Measurements from ENCODE around the gene CYP2B6. TPM values are rescaled to one million over a fixed set of nuclear protein-coding genes. Genes with fewer than 3 reads are reported as not detected.

The CYP2B6 gene
- total RNA-seq = under 1 TPM in 1 of 9 donors, not detected in 8; 0.14 TPM
- not detected for polyA plus RNA-seq
- long read RNA-seq, donor 1 = 0 reads
- long read RNA-seq, donor 2 = 0 reads
- long read RNA-seq, donor 3 = 0 reads

- intact Hi-C loops (cut with DNase I) = no loop called here
- H3K4me3 ChIP-seq = no peak within 1 kb of the TSS
- TF ChIP-seq CTCF (IDR thresholded peaks at IDR 0.05) = no peak
- TF ChIP-seq POLR2A (IDR thresholded peaks at IDR 0.05) = no peak
- DNase-seq = no peak
- no peaks in the 10 kb centered on the region for H3K4me1 ChIP-seq
- 74 to 77% (median 75%) methylated on average over 2 of the region's 2 CpGs for WGBS, 4 donors
- no peaks in the 10 kb centered on the region for H3K36me3 ChIP-seq
- no peaks in the 10 kb centered on the region for H3K27me3 ChIP-seq
- H3K27ac ChIP-seq = no peak within 1 kb of the TSS
- ATAC-seq = no peak
- peaks cover 0 to 6% (median 0%) of the 10 kb centered on the region in 12 donors for H3K9me3 ChIP-seq
Measured at GRCh38 chr19:40990972-40991381, at the start of gene CYP2B6. CYP2B6 (plus strand) TSS chr19:40991282; CDS start chr19:40991306, 24 bp downstream.

- Histone ChIP-seq H3K27me3 (peaks cover 0 to 9% (median 0%) of the 10 kb centered on the region in 9 donors), H3K9me3 (no peaks in the 10 kb centered on the region), H3K27ac (no peak overlapping the region), H3K4me1 (no peaks in the 10 kb centered on the region), H3K36me3 (no peaks in the 10 kb centered on the region), H3K4me3 (no peak overlapping the region)
- ATAC-seq = no peak
- 74 to 81% (median 79%) methylated on average over 9 of the region's 9 CpGs for WGBS, 4 donors
- intact Hi-C loops (cut with DNase I) = no loop called here
- no peak for TF ChIP-seq CTCF (IDR thresholded peaks at IDR 0.05)
- TF ChIP-seq POLR2A (IDR thresholded peaks at IDR 0.05) = no peak
- no peak for DNase-seq
Measured at GRCh38 chr19:40941481-40942219, 49.4 kb upstream of the CYP2B6 start.

GRCh38 chr19:40945645-40946044 lies 45.4 kb upstream of the CYP2B6 start:
- Histone ChIP-seq H3K36me3 (no peaks in the 10 kb centered on the region), H3K4me3 (no peak overlapping the region), H3K27me3 (no peaks in the 10 kb centered on the region), H3K27ac (no peak overlapping the region), H3K4me1 (no peaks in the 10 kb centered on the region), H3K9me3 (no peaks in the 10 kb centered on the region)
- 76 to 88% (median 81%) methylated on average over 2 of the region's 2 CpGs for WGBS, 4 donors
- ATAC-seq = no peak
- no peak for TF ChIP-seq POLR2A (IDR thresholded peaks at IDR 0.05)
- TF ChIP-seq CTCF (IDR thresholded peaks at IDR 0.05) = no peak
- no peak for DNase-seq
- intact Hi-C loops (cut with DNase I) = no loop called here

- no peaks in the 10 kb centered on the region for H3K27me3 ChIP-seq
- H3K27ac ChIP-seq = no peak overlapping the region
- no peak for ATAC-seq
- DNase-seq = no peak
- peaks cover 0 to 5% (median 0%) of the 10 kb centered on the region in 12 donors for H3K9me3 ChIP-seq
- TF ChIP-seq POLR2A (IDR thresholded peaks at IDR 0.05) = no peak
- no peak for TF ChIP-seq CTCF (IDR thresholded peaks at IDR 0.05)
- 72 to 78% (median 74%) methylated on average over 2 of the region's 2 CpGs for WGBS, 4 donors
- H3K36me3 ChIP-seq = no peaks in the 10 kb centered on the region
- H3K4me1 ChIP-seq = no peaks in the 10 kb centered on the region
- intact Hi-C loops (cut with DNase I) = no loop called here
- H3K4me3 ChIP-seq = no peak overlapping the region
Measured at GRCh38 chr19:40947114-40947513, 44.0 kb upstream of the CYP2B6 start.
